Adipose tissue (tissue), 3 donors: ENCODE measurements around the gene EVI5. TPM values are rescaled to one million over a fixed set of nuclear protein-coding genes. Genes with fewer than 3 reads are reported as not detected.

Experiments used
- H3K27ac ChIP-seq: one replicate; pipeline ENCODE4 v1.5.1; 2013; ENCODE audit warnings: low read depth, low read length
- WGBS, 3 donors: extraction: QIAGEN DNeasy Blood & Tissue Kit; methylation state at CpG; one replicate each; pipeline ENCODE4 v1.1.7; 2013; 5-methylcytosine and 5-hydroxymethylcytosine counted together
- polyA plus RNA-seq, 3 donors: library from polyadenylated mRNA; stranded (reverse); fragments of 200-250 nt; gene quantifications; one replicate each; pipeline ENCODE4 v1.2.3, GENCODE V29; 2013
- donor health status: healthy with polysubstance abuse.
- donor health status: Bipolar disorder and iron deficiency.
- donor health status: healthy.

The EVI5 gene
- polyA plus RNA-seq, 3 donors, result 2.2 to 7.1 (median 5.8) TPM

GRCh38 chr1:92504291-92505014 lies 280.5 kb downstream of the EVI5 start:
- 71 to 76% (median 71%) methylated on average over 8 of the region's 8 CpGs for WGBS, 3 donors
- H3K27ac ChIP-seq, result no peak overlapping the region

- 57 to 73% (median 61%) methylated on average over 6 of the region's 6 CpGs for WGBS, 3 donors
Measured at GRCh38 chr1:92503926-92504285, 281.0 kb downstream of the EVI5 start.

GRCh38 chr1:92503043-92503925 lies 281.6 kb downstream of the EVI5 start:
- H3K27ac ChIP-seq, result no peak overlapping the region
- WGBS, 3 donors, result 79 to 82% (median 81%) methylated on average over 6 of the region's 6 CpGs

More at GRCh38 chr1:92503926-92504285, 281.0 kb downstream of the EVI5 start:
- no peak overlapping the region for H3K27ac ChIP-seq

- no peak overlapping the region for H3K27ac ChIP-seq
Measured at GRCh38 chr1:92502247-92502646, 282.7 kb downstream of the EVI5 start.

- H3K27ac ChIP-seq, result no peak overlapping the region
- WGBS, 3 donors, result 61 to 81% (median 79%) methylated on average over 1 of the region's 1 CpG
Measured at GRCh38 chr1:92500552-92500951, 284.4 kb downstream of the EVI5 start.

GRCh38 chr1:92495392-92496063 lies 289.4 kb downstream of the EVI5 start:
- H3K27ac ChIP-seq, result no peak overlapping the region
- WGBS, 3 donors, result 68 to 71% (median 68%) methylated on average over 2 of the region's 2 CpGs

- H3K27ac ChIP-seq, result no peak overlapping the region
- WGBS, 3 donors, result 89 to 94% (median 93%) methylated on average over 4 of the region's 4 CpGs
Measured at GRCh38 chr1:92494485-92495141, 290.3 kb downstream of the EVI5 start.

- WGBS, 3 donors, result 96 to 97% (median 97%) methylated on average over 4 of the region's 4 CpGs
- no peak overlapping the region for H3K27ac ChIP-seq
Measured at GRCh38 chr1:92493139-92493538, 291.8 kb downstream of the EVI5 start.

GRCh38 chr1:92488832-92489231 lies 296.1 kb downstream of the EVI5 start:
- 74 to 77% (median 76%) methylated on average over 3 of the region's 3 CpGs for WGBS, 3 donors
- H3K27ac ChIP-seq, result no peak overlapping the region

- no peak overlapping the region for H3K27ac ChIP-seq
- 48 to 67% (median 51%) methylated on average over 3 of the region's 3 CpGs for WGBS, 3 donors
Measured at GRCh38 chr1:92488416-92488815, 296.5 kb downstream of the EVI5 start.

- H3K27ac ChIP-seq, result no peak overlapping the region
- WGBS, 3 donors, result 48 to 57% (median 50%) methylated on average over 7 of the region's 7 CpGs
Measured at GRCh38 chr1:92487078-92487605, 297.8 kb downstream of the EVI5 start.

GRCh38 chr1:92486251-92487077 lies 298.4 kb downstream of the EVI5 start, which contains the start of gene GFI1:
GFI1 (minus strand) TSS chr1:92486925; CDS start chr1:92483487, 3,438 bp downstream.
- no peak within 1 kb of the TSS for H3K27ac ChIP-seq
- 1 to 3% (median 2%) methylated on average over 76 to 77 of the region's 77 CpGs for WGBS, 3 donors

- no peak overlapping the region for H3K27ac ChIP-seq
- WGBS, 3 donors, result 1 to 2% (median 1%) methylated on average over 57 to 82 of the region's 82 CpGs
Measured at GRCh38 chr1:92485381-92486250, 299.3 kb downstream of the EVI5 start.

- H3K27ac ChIP-seq, result no peak overlapping the region
- 1 to 2% (median 2%) methylated on average over 65 of the region's 65 CpGs for WGBS, 3 donors
Measured at GRCh38 chr1:92484472-92485380, 300.2 kb downstream of the EVI5 start.

- WGBS, 3 donors, result 2% methylated on average over 51 to 56 of the region's 56 CpGs
- H3K27ac ChIP-seq, result no peak overlapping the region
Measured at GRCh38 chr1:92483610-92484471, 301.1 kb downstream of the EVI5 start.
